Neural progenitor cell (in vitro differentiated cells): ENCODE measurements around the gene KLK7. TPM values are rescaled to one million over a fixed set of nuclear protein-coding genes. Genes with fewer than 3 reads are reported as not detected.

Experiments used
- DNase-seq: peaks from one replicate; pipeline ENCODE4 v3.0.0-alpha.2; 2016; ENCODE audit warnings: low spot score
- H2AFZ ChIP-seq: fragments of 200-600 bp; sonication (generic); replicated peaks from 2 replicates; pipeline ENCODE4 v1.6.1; 2016; ENCODE audit warnings: antibody characterized with exemption
- H3F3A ChIP-seq: fragments of 200-600 bp; sonication (generic); 2 replicates; pipeline ENCODE4 v1.6.1; 2016; ENCODE audit warnings: antibody characterized with exemption, low read depth
- H3K27ac ChIP-seq: fragments of 200-600 bp; sonication (generic); 2 replicates; pipeline ENCODE4 v1.5.1; 2016; ENCODE audit warnings: mild to moderate bottlenecking
- H3K27me3 ChIP-seq: fragments of 200-600 bp; sonication (generic); 2 replicates; pipeline ENCODE4 v1.6.1; 2016; ENCODE audit warnings: mild to moderate bottlenecking, moderate library complexity
- H3K36me3 ChIP-seq: fragments of 200-600 bp; sonication (generic); 2 replicates; pipeline ENCODE4 v1.5.1; 2016
- H3K4me1 ChIP-seq: fragments of 200-600 bp; sonication (generic); 2 replicates; pipeline ENCODE4 v1.6.1; 2016; ENCODE audit warnings: mixed run types
- H3K4me2 ChIP-seq: fragments of 200-600 bp; sonication (generic); 2 replicates; pipeline ENCODE4 v1.6.1; 2016
- H3K4me3 ChIP-seq: fragments of 200-600 bp; sonication (generic); 2 replicates; pipeline ENCODE4 v1.5.1; 2016
- H3K79me2 ChIP-seq: fragments of 200-600 bp; sonication (generic); 2 replicates; pipeline ENCODE4 v1.6.1; 2016; ENCODE audit warnings: low read depth
- H3K9ac ChIP-seq: fragments of 200-600 bp; sonication (generic); 2 replicates; pipeline ENCODE4 v1.6.1; 2016
- H3K9me3 ChIP-seq: fragments of 200-600 bp; sonication (generic); 2 replicates; pipeline ENCODE4 v1.5.1; 2016; ENCODE audit warnings: low read depth
- H4K20me1 ChIP-seq: fragments of 200-600 bp; sonication (generic); 2 replicates; pipeline ENCODE4 v1.6.1; 2016; ENCODE audit warnings: low read depth
- H3K27ac Mint-ChIP-seq: 3 replicates; pipeline ENCODE4 v1.8.0; 2021; ENCODE audit warnings: mixed read lengths
- H3K27me3 Mint-ChIP-seq: 2 replicates; pipeline ENCODE4 v1.8.0; 2022; ENCODE audit warnings: low read depth, mild to moderate bottlenecking, inconsistent platforms, moderate library complexity, mixed read lengths; ENCODE audit not compliant: insufficient read depth
- H3K36me3 Mint-ChIP-seq: 3 replicates; pipeline ENCODE4 v1.8.0; 2021; ENCODE audit warnings: mixed read lengths
- H3K4me1 Mint-ChIP-seq: 3 replicates; pipeline ENCODE4 v1.8.0; 2021; ENCODE audit warnings: mixed read lengths
- H3K4me3 Mint-ChIP-seq: 3 replicates; pipeline ENCODE4 v1.8.0; 2021; ENCODE audit warnings: mild to moderate bottlenecking, moderate library complexity, mixed read lengths
- H3K9me3 Mint-ChIP-seq: 3 replicates; pipeline ENCODE4 v1.8.0; 2020; ENCODE audit warnings: mixed read lengths
- CTCF ChIP-seq: fragments of 200-600 bp; sonication (generic); IDR thresholded peaks from 2 replicates; pipeline ENCODE4 v1.5.1; 2017; ENCODE audit warnings: antibody characterized with exemption, mild to moderate bottlenecking
- EZH2 ChIP-seq: fragments of 200-600 bp; sonication (generic); IDR thresholded peaks from 2 replicates; pipeline ENCODE4 v1.6.1; 2017; ENCODE audit warnings: antibody characterized with exemption, mild to moderate bottlenecking, moderate library complexity
- EZH2phosphoT487 ChIP-seq: fragments of 200-600 bp; sonication (generic); IDR thresholded peaks from 2 replicates; pipeline ENCODE4 v1.6.1; 2017; ENCODE audit warnings: antibody characterized with exemption
- total RNA-seq: library from RNA; depleted of rRNA; stranded (reverse); fragments of >200 nt; gene quantifications from 2 replicates; pipeline ENCODE4 v1.2.3, GENCODE V29; 2015; ENCODE audit warnings: low replicate concordance

KLK7 gene
- total RNA-seq, 1 donor from 2014 or later: 0.36 TPM

- Histone ChIP-seq H3K27me3 (no peaks in the 10 kb centered on the region), H3K36me3 (no peaks in the 10 kb centered on the region), H3F3A (no peaks in the 10 kb centered on the region), H3K9me3 (no peaks in the 10 kb centered on the region), H3K4me2 (no peak overlapping the region), H4K20me1 (no peaks in the 10 kb centered on the region), H3K9ac (no peak overlapping the region), H3K4me1 (no peaks in the 10 kb centered on the region), H2AFZ (no peak overlapping the region), H3K27ac (no peak overlapping the region), H3K4me3 (no peak overlapping the region), H3K79me2 (no peaks in the 10 kb centered on the region)
- no peak for TF ChIP-seq CTCF
- DNase-seq: no peak
- peaks cover 13% of the 10 kb centered on the region for H3K27me3 Mint-ChIP-seq
- H3K9me3 Mint-ChIP-seq: peaks cover 1% of the 10 kb centered on the region
- no peak overlapping the region for H3K4me3 Mint-ChIP-seq
- no peaks in the 10 kb centered on the region for H3K4me1 Mint-ChIP-seq
- no peaks in the 10 kb centered on the region for H3K36me3 Mint-ChIP-seq
- H3K27ac Mint-ChIP-seq: no peak overlapping the region
These were observed 21.5 kb downstream of the KLK7 start for GRCh38 chr19:50962245-50962644.

DNA sequence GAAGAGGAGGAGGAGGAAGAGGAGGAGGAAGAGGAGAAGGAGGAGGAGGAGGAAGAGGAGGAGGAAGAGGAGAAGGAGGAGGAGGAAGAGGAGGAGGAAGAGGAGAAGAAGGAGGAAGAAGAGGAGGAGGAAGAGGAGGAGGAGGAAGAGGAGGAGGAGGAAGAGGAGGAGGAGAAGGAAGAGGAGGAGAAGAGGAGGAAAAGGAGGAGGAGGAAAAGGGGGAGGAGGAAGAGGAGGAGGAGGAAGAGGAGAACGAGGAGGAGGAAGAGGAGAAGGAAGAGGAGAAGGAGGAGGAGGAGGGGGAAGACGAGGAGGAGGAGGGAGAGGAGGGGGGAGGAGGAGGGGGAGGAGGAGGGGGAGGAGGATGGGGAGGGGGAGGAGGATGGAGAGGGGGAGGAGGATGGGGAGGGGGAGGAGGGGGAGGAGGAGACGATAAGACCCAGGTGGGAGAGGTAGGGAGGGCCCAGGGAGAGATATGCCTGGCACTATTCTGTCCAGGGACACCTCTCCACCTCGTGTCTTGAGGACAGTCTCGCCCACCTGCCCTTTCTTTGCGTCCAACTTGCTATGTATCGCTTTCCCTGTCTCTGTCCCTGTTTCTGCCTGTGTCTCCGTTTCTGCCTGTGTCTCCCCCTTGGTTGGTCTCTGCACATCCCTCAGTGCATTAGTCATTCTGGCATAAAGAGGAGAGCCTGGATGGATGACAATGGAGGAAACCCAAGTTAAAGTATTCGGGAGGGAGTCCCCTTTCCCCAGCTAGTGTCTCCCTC is 23.8 kb downstream of the KLK7 start:
- no peak for DNase-seq
- H3K79me2 ChIP-seq: no peaks in the 10 kb centered on the region
- H3F3A ChIP-seq: no peaks in the 10 kb centered on the region
- no peak overlapping the region for H3K27ac ChIP-seq
- peaks cover 1% of the 10 kb centered on the region for H3K9me3 Mint-ChIP-seq
- no peaks in the 10 kb centered on the region for H4K20me1 ChIP-seq
- no peak overlapping the region for H2AFZ ChIP-seq
- no peak overlapping the region for H3K4me2 ChIP-seq
- TF ChIP-seq EZH2: no peak
- no peak for TF ChIP-seq EZH2phosphoT487
- TF ChIP-seq CTCF: no peak
- no peak overlapping the region for H3K27ac Mint-ChIP-seq
- H3K27me3 ChIP-seq: no peaks in the 10 kb centered on the region
- H3K4me3 Mint-ChIP-seq: no peak overlapping the region
- H3K4me1 ChIP-seq: no peaks in the 10 kb centered on the region
- H3K4me1 Mint-ChIP-seq: no peaks in the 10 kb centered on the region
- no peaks in the 10 kb centered on the region for H3K36me3 Mint-ChIP-seq
- no peak overlapping the region for H3K4me3 ChIP-seq
- peaks cover 10% of the 10 kb centered on the region for H3K27me3 Mint-ChIP-seq
- no peaks in the 10 kb centered on the region for H3K9me3 ChIP-seq
- no peaks in the 10 kb centered on the region for H3K36me3 ChIP-seq
- H3K9ac ChIP-seq: no peak overlapping the region

- no peak for TF ChIP-seq EZH2
- no peak overlapping the region for H3K4me3 ChIP-seq
- Mint-ChIP-seq H3K4me1 (no peaks in the 10 kb centered on the region), H3K9me3 (peaks cover 1% of the 10 kb centered on the region), H3K36me3 (no peaks in the 10 kb centered on the region), H3K4me3 (no peak overlapping the region), H3K27ac (no peak overlapping the region), H3K27me3 (peaks cover 6% of the 10 kb centered on the region)
- no peak overlapping the region for H3K27ac ChIP-seq
- H3K9me3 ChIP-seq: no peaks in the 10 kb centered on the region
- H3F3A ChIP-seq: no peaks in the 10 kb centered on the region
- no peaks in the 10 kb centered on the region for H3K4me1 ChIP-seq
- H3K36me3 ChIP-seq: no peaks in the 10 kb centered on the region
- no peaks in the 10 kb centered on the region for H3K79me2 ChIP-seq
- H2AFZ ChIP-seq: no peak overlapping the region
- no peak overlapping the region for H3K4me2 ChIP-seq
- no peaks in the 10 kb centered on the region for H4K20me1 ChIP-seq
- no peaks in the 10 kb centered on the region for H3K27me3 ChIP-seq
- H3K9ac ChIP-seq: no peak overlapping the region
- DNase-seq: no peak
These were observed 26.1 kb downstream of the KLK7 start for GRCh38 chr19:50957587-50957986.

GRCh38 chr19:50952910-50953309 is 30.8 kb downstream of the KLK7 start, which contains the start of gene KLK5:
Gene KLK5 (minus strand): TSS chr19:50953038. CDS start chr19:50952657, 381 bp downstream.
- no peaks in the 10 kb centered on the region for H3K79me2 ChIP-seq
- H3F3A ChIP-seq: no peaks in the 10 kb centered on the region
- no peaks in the 10 kb centered on the region for H3K36me3 ChIP-seq
- no peaks in the 10 kb centered on the region for H3K4me1 Mint-ChIP-seq
- no peaks in the 10 kb centered on the region for H3K27me3 Mint-ChIP-seq
- no peaks in the 10 kb centered on the region for H3K9me3 ChIP-seq
- H2AFZ ChIP-seq: no peak within 1 kb of the TSS
- no peaks in the 10 kb centered on the region for H3K4me1 ChIP-seq
- H3K36me3 Mint-ChIP-seq: no peaks in the 10 kb centered on the region
- H3K27me3 ChIP-seq: peaks cover 2% of the 10 kb centered on the region
- no peak within 1 kb of the TSS for H3K27ac ChIP-seq
- H3K27ac Mint-ChIP-seq: no peak within 1 kb of the TSS
- no peak for DNase-seq
- no peak within 1 kb of the TSS for H3K4me3 Mint-ChIP-seq
- no peaks in the 10 kb centered on the region for H4K20me1 ChIP-seq
- TF ChIP-seq EZH2phosphoT487 (no peak), EZH2 (no peak), CTCF (no peak)
- H3K4me2 ChIP-seq: no peak within 1 kb of the TSS
- no peak within 1 kb of the TSS for H3K9ac ChIP-seq
- H3K9me3 Mint-ChIP-seq: no peaks in the 10 kb centered on the region
- H3K4me3 ChIP-seq: no peak within 1 kb of the TSS
